SK-N-MC (cell line): ENCODE data around the gene MBD5.

Experiments used
- DNase-seq: peaks from one replicate; pipeline ENCODE4 v3.0.0-alpha.2; 2011; ENCODE audit warnings: low read depth, low spot score
- H3K27ac ChIP-seq: fragments of 200-600 bp; sonication (generic); 2 replicates; pipeline ENCODE4 v1.5.1; 2016; ENCODE audit warnings: mixed run types
- H3K36me3 ChIP-seq: fragments of 200-600 bp; sonication (generic); 2 replicates; pipeline ENCODE4 v1.6.1; 2017; ENCODE audit warnings: antibody characterized with exemption, low read length, mixed read lengths; ENCODE audit not compliant: insufficient read depth
- H3K4me3 ChIP-seq: fragments of 200-600 bp; sonication (generic); 2 replicates; pipeline ENCODE4 v1.5.1; 2016
- H3K9ac ChIP-seq: fragments of 200-600 bp; sonication (generic); 2 replicates; pipeline ENCODE4 v1.8.0; 2017; ENCODE audit warnings: mixed run types, mixed read lengths; ENCODE audit not compliant: insufficient read length
- H3K9me3 ChIP-seq: fragments of 200-600 bp; sonication (generic); 2 replicates; pipeline ENCODE4 v1.6.1; 2017; ENCODE audit warnings: low read depth, mild to moderate bottlenecking, antibody characterized with exemption, low read length, moderate library complexity, mixed read lengths
- EZH2 ChIP-seq: fragments of 200-600 bp; sonication (generic); IDR thresholded peaks from one replicate; pipeline ENCODE4 v1.6.1; 2017; ENCODE audit warnings: antibody characterized with exemption
- FOXP2 ChIP-seq: optimal IDR thresholded peaks from 2 replicates; pipeline ENCODE3; 2011; ENCODE audit warnings: mild to moderate bottlenecking, moderate library complexity; ENCODE audit not compliant: insufficient read depth; ENCODE audit errors: extremely low read length, control extremely low read depth
- POLR2AphosphoS5 ChIP-seq: IDR thresholded peaks from 2 replicates; pipeline ENCODE4 v1.6.1; 2012; ENCODE audit warnings: mild to moderate bottlenecking, low read depth, low read length, borderline replicate concordance

Gene MBD5

GRCh38 chr2:148493822-148494563 lies 473.1 kb downstream of the MBD5 start:
- TF ChIP-seq EZH2 (no peak), FOXP2 (no peak), POLR2AphosphoS5 (no peak)
- H3K9ac ChIP-seq, result no peak overlapping the region
- H3K9me3 ChIP-seq, result no peaks in the 10 kb centered on the region
- H3K27ac ChIP-seq, result no peak overlapping the region
- H3K36me3 ChIP-seq, result no peaks in the 10 kb centered on the region
- no peak for DNase-seq
- H3K4me3 ChIP-seq, result no peak overlapping the region

GRCh38 chr2:148495586-148495985 lies 474.7 kb downstream of the MBD5 start:
- Histone ChIP-seq H3K27ac (no peak overlapping the region), H3K9me3 (no peaks in the 10 kb centered on the region), H3K4me3 (no peak overlapping the region), H3K9ac (no peak overlapping the region), H3K36me3 (no peaks in the 10 kb centered on the region)
- DNase-seq, result no peak
- no peak for TF ChIP-seq POLR2AphosphoS5
- TF ChIP-seq EZH2, result no peak
- no peak for TF ChIP-seq FOXP2

GRCh38 chr2:148501545-148501944 lies 480.7 kb downstream of the MBD5 start:
- no peak overlapping the region for H3K27ac ChIP-seq
- H3K9me3 ChIP-seq, result no peaks in the 10 kb centered on the region
- no peak overlapping the region for H3K4me3 ChIP-seq
- no peaks in the 10 kb centered on the region for H3K36me3 ChIP-seq
- DNase-seq, result no peak
- H3K9ac ChIP-seq, result no peak overlapping the region
- no peak for TF ChIP-seq POLR2AphosphoS5
- no peak for TF ChIP-seq EZH2
- no peak for TF ChIP-seq FOXP2

GRCh38 chr2:148503516-148503915 lies 482.6 kb downstream of the MBD5 start:
- Histone ChIP-seq H3K27ac (no peak overlapping the region), H3K9ac (no peak overlapping the region), H3K36me3 (no peaks in the 10 kb centered on the region), H3K9me3 (no peaks in the 10 kb centered on the region), H3K4me3 (no peak overlapping the region)
- DNase-seq, result no peak
- no peak for TF ChIP-seq POLR2AphosphoS5
- TF ChIP-seq EZH2, result no peak
- no peak for TF ChIP-seq FOXP2

GRCh38 chr2:148507970-148508369 lies 487.1 kb downstream of the MBD5 start:
- H3K27ac ChIP-seq, result no peak overlapping the region
- no peak overlapping the region for H3K9ac ChIP-seq
- no peak overlapping the region for H3K4me3 ChIP-seq
- no peak for TF ChIP-seq FOXP2
- no peak for TF ChIP-seq EZH2
- TF ChIP-seq POLR2AphosphoS5, result no peak
- H3K36me3 ChIP-seq, result no peaks in the 10 kb centered on the region
- DNase-seq, result no peak
- no peaks in the 10 kb centered on the region for H3K9me3 ChIP-seq

- Histone ChIP-seq H3K4me3 (0 out of 2 replicates have a peak overlapping the region, but pooled peaks have one; percentile 13), H3K9ac (no peak overlapping the region), H3K36me3 (no peaks in the 10 kb centered on the region), H3K27ac (no peak overlapping the region), H3K9me3 (no peaks in the 10 kb centered on the region)
- DNase-seq, result no peak
- TF ChIP-seq EZH2, result no peak
- TF ChIP-seq FOXP2, result no peak
- no peak for TF ChIP-seq POLR2AphosphoS5
These were observed 488.0 kb downstream of the MBD5 start for GRCh38 chr2:148508878-148509287.

GRCh38 chr2:148509288-148509902 lies 488.5 kb downstream of the MBD5 start:
- 0 out of 2 replicates have a peak overlapping the region, but pooled peaks have one; percentile 13 for H3K4me3 ChIP-seq

GRCh38 chr2:148511883-148512282 lies 491.0 kb downstream of the MBD5 start:
- Histone ChIP-seq H3K9me3 (no peaks in the 10 kb centered on the region), H3K4me3 (no peak overlapping the region), H3K36me3 (no peaks in the 10 kb centered on the region), H3K27ac (no peak overlapping the region), H3K9ac (no peak overlapping the region)
- TF ChIP-seq EZH2, result no peak
- TF ChIP-seq POLR2AphosphoS5, result no peak
- no peak for TF ChIP-seq FOXP2
- no peak for DNase-seq

More at GRCh38 chr2:148509288-148509902, 488.5 kb downstream of the MBD5 start:
- TF ChIP-seq FOXP2 (no peak), POLR2AphosphoS5 (no peak), EZH2 (no peak)
- Histone ChIP-seq H3K36me3 (no peaks in the 10 kb centered on the region), H3K9me3 (no peaks in the 10 kb centered on the region), H3K9ac (no peak overlapping the region), H3K27ac (no peak overlapping the region)
- DNase-seq, result peak; percentile 34
